Aorta (tissue), 5 donors: Measurements from ENCODE around the gene ARHGAP26. TPM values are rescaled to one million over a fixed set of nuclear protein-coding genes. Genes with fewer than 3 reads are reported as not detected.

Experiments
- ATAC-seq: fragments of 200-7000 bp; cut with Tn5 transposase; one replicate; pipeline ENCODE4 v1.9.1; 2022; ENCODE audit warnings: moderate library complexity; ENCODE audit not compliant: low FRiP score
- DNase-seq, 2 donors: peaks; one replicate each; pipeline ENCODE4 v3.0.0-alpha.2; 2020
- H3K27ac ChIP-seq, 2 donors: one replicate each; pipeline ENCODE4 v1.5.1; 2013; ENCODE audit warnings: low read length in 2 of 2, mild to moderate bottlenecking in 2 of 2, moderate library complexity in 2 of 2, control low read depth in 1 of 2, inconsistent platforms in 1 of 2, low read depth in 1 of 2
- H3K27me3 ChIP-seq, 2 donors: one replicate each; pipeline ENCODE4 v1.6.1; 2013; ENCODE audit warnings: control low read depth in 1 of 2, low read length in 1 of 2, mild to moderate bottlenecking in 1 of 2, moderate library complexity in 1 of 2; ENCODE audit not compliant: insufficient read depth in 2 of 2, control insufficient read depth in 1 of 2
- H3K36me3 ChIP-seq, 2 donors: one replicate each; pipeline ENCODE4 v1.6.1; 2013; ENCODE audit warnings: control low read depth in 1 of 2, low read length in 1 of 2, mild to moderate bottlenecking in 1 of 2; ENCODE audit not compliant: insufficient read depth in 2 of 2, control insufficient read depth in 1 of 2
- H3K4me1 ChIP-seq, 2 donors: one replicate each; pipeline ENCODE4 v1.6.1; 2013; ENCODE audit warnings: low read length in 2 of 2, control low read depth in 1 of 2, mild to moderate bottlenecking in 1 of 2, moderate library complexity in 1 of 2; ENCODE audit not compliant: insufficient read depth in 2 of 2, control insufficient read depth in 1 of 2
- H3K4me3 ChIP-seq, 2 donors: one replicate each; pipeline ENCODE4 v1.5.1; 2013; ENCODE audit warnings: low read length in 2 of 2, control low read depth in 1 of 2, mild to moderate bottlenecking in 1 of 2
- H3K9me3 ChIP-seq: one replicate; pipeline ENCODE4 v1.6.1; 2013; ENCODE audit warnings: mild to moderate bottlenecking, low read length; ENCODE audit not compliant: control insufficient read depth
- WGBS, 2 donors: extraction: QIAGEN DNeasy Blood & Tissue Kit; methylation state at CpG; one replicate each; pipeline ENCODE4 v1.1.7; 2013; 5-methylcytosine and 5-hydroxymethylcytosine counted together
- intact Hi-C, 2 donors: fragments of 100-400 bp; cut with DNase I; formaldehyde crosslinking; loops; one replicate each; pipeline versions ENCODE4 v1.14.2 to v1.15.0; 2022
- polyA plus RNA-seq, 2 donors: library from polyadenylated mRNA; stranded (reverse); fragments of 200-250 nt; gene quantifications; one replicate each; pipeline ENCODE4 v1.2.3, GENCODE V29; 2013
- total RNA-seq, 2 donors: library from RNA; stranded (reverse); fragmentation: NEBNext Ultra II Directional; extraction: Animal tissue kit (Norgen Biotek cat#: 25700); gene quantifications; one replicate each; pipeline ENCODE4 v1.2.1, GENCODE V29; 2021
- donor health status: healthy with polysubstance abuse.
- donor health status: Bipolar disorder and iron deficiency.
- donor health status: DM: no; HTN: no; CAD: no.
- donor health status: DM: no; HTN: no; CAD: no.
- donor health status: DM: yes; HTN: yes; CAD: no.

The ARHGAP26 gene
- total and polyA plus RNA-seq, 4 donors: 4.5 to 70.7 (median 29.6) TPM

DNA sequence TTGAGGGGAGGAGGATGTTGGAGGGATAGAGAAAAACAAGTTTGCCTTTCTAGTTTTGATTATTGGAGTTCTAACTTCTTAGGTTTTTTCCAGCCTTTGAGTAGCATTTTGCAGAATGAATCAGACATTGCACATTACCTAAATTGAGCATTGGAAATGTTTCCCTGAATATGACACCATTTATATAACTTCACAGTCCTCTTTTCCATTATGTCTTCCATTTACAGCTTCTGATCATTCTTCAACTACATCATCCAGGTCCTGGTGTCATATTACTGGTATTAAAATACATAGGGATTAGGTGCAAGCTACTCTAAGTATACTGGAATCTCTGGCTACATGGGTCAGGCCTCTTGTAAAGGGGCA lies 286.1 kb downstream of the ARHGAP26 start:
- DNase-seq (no peak), ATAC-seq (no peak)
- Histone ChIP-seq H3K9me3 (no peaks in the 10 kb centered on the region), H3K4me3 (no peak overlapping the region), H3K27ac (no peak overlapping the region), H3K36me3 (peaks cover 0 to 2% of the 10 kb centered on the region in 2 donors), H3K4me1 (peaks cover 4 to 5% of the 10 kb centered on the region in 2 donors), H3K27me3 (no peaks in the 10 kb centered on the region)
- intact Hi-C loops: no loop called here

DNA sequence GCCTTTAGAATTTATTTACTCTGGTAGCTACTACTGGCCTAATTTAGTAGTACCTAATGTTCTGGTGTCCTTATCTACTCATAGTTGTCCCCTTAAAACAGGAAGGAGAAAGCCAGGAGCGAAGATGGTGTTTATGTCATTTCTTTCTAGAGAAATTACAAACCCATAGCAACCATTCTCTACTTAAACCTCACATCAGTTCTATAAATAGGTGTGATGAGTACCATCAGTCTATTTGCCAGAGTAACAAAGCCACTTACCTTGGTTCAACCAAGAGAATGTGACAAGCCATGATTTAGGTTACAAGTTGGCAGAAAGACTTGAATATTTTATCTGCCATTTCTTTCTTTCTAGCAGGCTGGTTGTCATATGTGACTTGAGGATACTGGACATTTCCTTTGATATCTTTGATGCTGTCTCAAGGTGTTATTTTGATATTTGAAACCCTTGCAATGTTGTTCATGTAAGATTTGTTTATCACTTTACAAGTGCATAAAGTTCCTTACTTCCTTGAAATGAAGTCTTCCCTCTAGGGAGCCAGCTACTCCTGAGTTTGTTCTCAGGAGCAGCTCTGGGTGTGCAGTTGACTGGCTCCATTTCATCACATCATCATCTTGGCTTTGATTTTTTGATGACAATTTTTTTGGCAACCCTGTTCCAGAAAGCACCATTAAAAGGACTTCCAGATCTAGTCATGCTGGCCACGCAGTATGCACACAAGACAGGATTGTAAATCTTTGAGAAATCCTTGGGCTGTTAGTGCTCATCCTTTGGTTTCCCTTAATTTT lies 286.8 kb downstream of the ARHGAP26 start:
- Histone ChIP-seq H3K36me3 (peaks cover 0 to 2% of the 10 kb centered on the region in 2 donors), H3K4me3 (no peak overlapping the region), H3K27me3 (no peaks in the 10 kb centered on the region), H3K9me3 (no peaks in the 10 kb centered on the region), H3K4me1 (peaks cover 0 to 1% of the 10 kb centered on the region in 2 donors), H3K27ac (no peak overlapping the region)
- ATAC-seq: no peak
- WGBS, 2 donors: 98 to 99% methylated on average over 2 of the region's 2 CpGs
- intact Hi-C loops: no loop called here
- no peak for DNase-seq

DNA sequence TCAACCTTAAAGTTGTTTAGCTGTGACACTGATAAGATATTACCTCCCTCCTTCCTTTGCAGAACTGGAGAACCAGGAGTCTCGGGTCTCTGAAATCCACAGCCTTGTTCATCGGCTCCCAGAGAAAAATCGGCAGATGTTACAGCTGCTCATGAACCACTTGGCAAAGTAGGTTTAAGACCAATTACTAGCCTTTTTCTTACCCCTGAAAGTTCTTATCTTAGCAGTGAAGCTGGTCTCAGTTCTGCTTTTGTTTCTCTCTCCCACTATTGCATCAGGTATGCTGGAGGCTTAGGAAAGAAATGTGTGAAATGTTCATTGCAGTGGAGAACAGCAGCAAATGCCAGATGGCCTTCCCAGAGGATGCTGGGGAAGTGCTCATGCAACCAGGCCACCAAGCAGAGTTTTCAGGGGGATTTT lies 287.4 kb downstream of the ARHGAP26 start:
- ATAC-seq (no peak), DNase-seq (no peak)
- WGBS, 2 donors: 93 to 94% methylated on average over 3 of the region's 3 CpGs
- no peaks in the 10 kb centered on the region for H3K9me3 ChIP-seq
- no peak overlapping the region for H3K4me3 ChIP-seq
- peaks cover 0 to 1% of the 10 kb centered on the region in 2 donors for H3K4me1 ChIP-seq
- no peak overlapping the region for H3K27ac ChIP-seq
- intact Hi-C loops: no loop called here
- no peaks in the 10 kb centered on the region for H3K27me3 ChIP-seq
- H3K36me3 ChIP-seq: peaks cover 0 to 2% of the 10 kb centered on the region in 2 donors

DNA sequence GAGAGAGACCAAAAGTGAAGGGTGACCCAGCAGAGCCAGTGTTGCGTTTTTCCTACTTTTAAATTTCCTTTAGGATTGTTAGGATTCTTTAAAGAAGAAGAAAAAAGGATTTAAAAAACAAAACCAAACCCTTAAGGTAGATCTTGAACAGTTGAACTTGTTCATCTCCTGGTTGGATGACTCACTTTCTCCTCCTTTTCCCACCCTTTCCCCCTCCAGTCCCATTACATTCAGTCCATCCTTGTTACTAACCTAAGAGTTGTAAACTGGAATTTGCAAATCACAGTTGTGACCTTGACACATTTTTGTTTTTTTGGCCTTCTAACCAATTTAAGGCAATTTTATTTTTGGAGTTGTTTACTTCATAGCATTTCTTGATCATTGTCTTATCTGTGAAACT lies 289.2 kb downstream of the ARHGAP26 start:
- Histone ChIP-seq H3K27me3 (no peaks in the 10 kb centered on the region), H3K9me3 (no peaks in the 10 kb centered on the region), H3K27ac (no peak overlapping the region), H3K36me3 (peaks cover 0 to 1% of the 10 kb centered on the region in 2 donors), H3K4me3 (no peak overlapping the region), H3K4me1 (peaks cover 3 to 5% of the 10 kb centered on the region in 2 donors)
- DNase-seq (no peak), ATAC-seq (no peak)
- 97% methylated on average over 1 of the region's 1 CpG for WGBS, 2 donors
- intact Hi-C loops: no loop called here

GRCh38 chr5:143059976-143060765 lies 290.0 kb downstream of the ARHGAP26 start:
- DNase-seq: no peak
- Histone ChIP-seq H3K27me3 (no peaks in the 10 kb centered on the region), H3K36me3 (no peaks in the 10 kb centered on the region), H3K9me3 (no peaks in the 10 kb centered on the region), H3K4me1 (peaks cover 3 to 12% of the 10 kb centered on the region in 2 donors), H3K4me3 (no peak overlapping the region), H3K27ac (no peak overlapping the region)
- no peak for ATAC-seq
- intact Hi-C loops: no loop called here
- 80 to 83% methylated on average over 3 of the region's 3 CpGs for WGBS, 2 donors

GRCh38 chr5:143061161-143061945 lies 291.2 kb downstream of the ARHGAP26 start:
- Histone ChIP-seq H3K4me3 (no peak overlapping the region), H3K4me1 (peaks cover 3 to 15% of the 10 kb centered on the region in 2 donors), H3K36me3 (no peaks in the 10 kb centered on the region), H3K27me3 (no peaks in the 10 kb centered on the region), H3K9me3 (no peaks in the 10 kb centered on the region), H3K27ac (no peak overlapping the region)
- 16 to 29% methylated on average over 5 of the region's 5 CpGs for WGBS, 2 donors
- DNase-seq (no peak), ATAC-seq (no peak)
- intact Hi-C loops: no loop called here

DNA sequence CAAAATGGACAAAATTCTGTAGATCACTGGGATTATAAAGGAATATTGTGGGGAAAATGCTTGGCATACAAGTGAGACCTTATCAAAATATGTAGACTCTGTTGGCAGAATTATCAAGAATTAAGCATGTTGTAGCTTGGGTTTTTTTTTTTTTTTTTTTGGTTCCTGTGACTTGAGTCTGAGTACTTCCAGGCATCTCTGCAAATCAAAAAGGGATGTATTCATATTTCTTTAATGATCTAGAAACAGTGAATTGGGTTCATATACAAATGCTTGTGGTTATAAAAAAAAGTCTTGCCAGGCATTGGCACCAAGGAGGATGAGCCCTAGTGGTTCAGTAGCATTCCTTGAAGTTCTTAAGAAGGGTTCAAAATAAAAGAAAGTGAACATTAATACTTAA lies 292.2 kb downstream of the ARHGAP26 start:
- Histone ChIP-seq H3K27ac (no peak overlapping the region), H3K27me3 (no peaks in the 10 kb centered on the region), H3K9me3 (no peaks in the 10 kb centered on the region), H3K4me1 (peaks cover 3 to 15% of the 10 kb centered on the region in 2 donors), H3K36me3 (no peaks in the 10 kb centered on the region), H3K4me3 (no peak overlapping the region)
- intact Hi-C loops: no loop called here
- ATAC-seq (no peak), DNase-seq (no peak)

GRCh38 chr5:143063175-143063970 lies 293.2 kb downstream of the ARHGAP26 start:
- Histone ChIP-seq H3K4me3 (no peak overlapping the region), H3K4me1 (peaks cover 3 to 15% of the 10 kb centered on the region in 2 donors), H3K36me3 (peaks cover 0 to 2% of the 10 kb centered on the region in 2 donors), H3K27ac (no peak overlapping the region), H3K9me3 (no peaks in the 10 kb centered on the region), H3K27me3 (no peaks in the 10 kb centered on the region)
- 41 to 42% methylated on average over 7 of the region's 7 CpGs for WGBS, 2 donors
- DNase-seq (peak; percentile 74 to 84), ATAC-seq (peak; percentile 64)
- intact Hi-C loops: no loop called here
